ENCODE data around the gene PEX11G. TPM values are rescaled to one million over a fixed set of nuclear protein-coding genes. Genes with fewer than 3 reads are reported as not detected.

Gene PEX11G
- total RNA-seq, 1 experiment from 2014 or later: 2.9 TPM

- TF ChIP-seq CTCF (IDR thresholded peaks at IDR 0.05) (no peak), REST (IDR thresholded peaks at IDR 0.05; ENCODE audit: insufficient read depth in 1 of 2, low read depth in 2 of 2, low read length in 1 of 2) (no peak), POLR2AphosphoS5 (IDR thresholded peaks at IDR 0.05; ENCODE audit: low read depth, low read length) (no peak)
- Histone ChIP-seq H3K27ac (ENCODE audit: low read length) (no peak overlapping the region), H3K4me1 (ENCODE audit: control insufficient read depth, insufficient read depth, low read length) (no peaks in the 10 kb centered on the region), H3K36me3 (ENCODE audit: control insufficient read depth, insufficient read depth, low read length) (no peaks in the 10 kb centered on the region; the same call in 1 of the 2 replicates), H3K27me3 (ENCODE audit: control insufficient read depth, insufficient read depth, low read length) (no peaks in the 10 kb centered on the region), H3K4me3 (ENCODE audit: low read depth in 2 of 2, low read length in 2 of 2) (no peak overlapping the region), H3K9me3 (ENCODE audit: control insufficient read depth, insufficient read depth, low read depth, low read length) (no peaks in the 10 kb centered on the region)
- in situ Hi-C loops (cut with HindIII; ENCODE audit: low pct_unique_long_range_greater_than_20kb, low sequenced_read_pairs) (no loop called here), intact Hi-C loops (cut with micrococcal nuclease; ENCODE audit: unreplicated experiment) (no loop called here)
- DNase-seq (ENCODE audit: low read depth, low spot score) (no peak), ATAC-seq (no peak)
- TSS peak; percentile 58 for BruUV-seq (replicated peaks)
- ChIA-PET POLR2A (no interaction called here), CTCF (no interaction called here)
These were observed 35.7 kb upstream of the PEX11G start for GRCh38 chr19:7524523-7524922.

GRCh38 chr19:7522923-7523667 lies 34.3 kb upstream of the PEX11G start:
- in situ Hi-C loops (cut with HindIII; ENCODE audit: low pct_unique_long_range_greater_than_20kb, low sequenced_read_pairs): no loop called here
- no peaks in the 10 kb centered on the region for H3K4me1 ChIP-seq (ENCODE audit: control insufficient read depth, insufficient read depth, low read length)
- no peaks in the 10 kb centered on the region for H3K27me3 ChIP-seq (ENCODE audit: control insufficient read depth, insufficient read depth, low read length)
- ChIA-PET CTCF (interaction anchor here (0.5 to 1.0 kb wide), 2 partner anchors 26 to 1080 kb away, joined by 3 to 4 read pairs; a partner anchor contains a TSS), POLR2A (no interaction called here)
- intact Hi-C loops (cut with micrococcal nuclease; ENCODE audit: unreplicated experiment): no loop called here
- DNase-seq (ENCODE audit: low read depth, low spot score) (no peak), ATAC-seq (peak; percentile 25; the same call in 1 of the 2 replicates)
- no peaks in the 10 kb centered on the region; the same call in 1 of the 2 replicates for H3K36me3 ChIP-seq (ENCODE audit: control insufficient read depth, insufficient read depth, low read length)
- peak overlapping the region; percentile 73 to 81 for H3K4me3 ChIP-seq (ENCODE audit: low read depth in 2 of 2, low read length in 2 of 2)
- H3K9me3 ChIP-seq (ENCODE audit: control insufficient read depth, insufficient read depth, low read depth, low read length): no peaks in the 10 kb centered on the region
- H3K27ac ChIP-seq (ENCODE audit: low read length): peak overlapping the region; percentile 69
- BruUV-seq (replicated peaks): no TSS peak
- TF ChIP-seq TCF7L2 (IDR thresholded peaks at IDR 0.05; ENCODE audit: low read depth, low read length) (no peak), POLR2AphosphoS5 (IDR thresholded peaks at IDR 0.05; ENCODE audit: low read depth, low read length) (no peak), SIN3A (IDR thresholded peaks at IDR 0.05; ENCODE audit: borderline replicate concordance, insufficient read depth, low read depth, low read length) (no peak), CTCF (IDR thresholded peaks at IDR 0.05) (no peak), REST (IDR thresholded peaks at IDR 0.05; ENCODE audit: insufficient read depth in 1 of 2, low read depth in 2 of 2, low read length in 1 of 2) (no peak)
